Panc1 (cell line): ENCODE results near the gene CES1.

Source experiments
- POLR2AphosphoS5 ChIP-seq: IDR thresholded peaks from 2 replicates; pipeline ENCODE4 v1.6.1; 2012; ENCODE audit warnings: mild to moderate bottlenecking, low read depth, low read length, moderate library complexity
- SIN3A ChIP-seq: IDR thresholded peaks from 2 replicates; pipeline ENCODE4 v1.6.1; 2012; ENCODE audit warnings: low read depth, mild to moderate bottlenecking, low read length, moderate library complexity, borderline replicate concordance; ENCODE audit not compliant: insufficient read depth
- TCF7L2 ChIP-seq: IDR thresholded peaks from 2 replicates; pipeline ENCODE4 v1.6.1; 2011; ENCODE audit warnings: mild to moderate bottlenecking, low read depth, low read length, inconsistent platforms
- TF ChIP-seq, protein P1 (sequence below): fragments of 450-650 bp; IDR thresholded peaks from 2 replicates; pipeline ENCODE4 v1.5.1; 2017; ENCODE audit warnings: mild to moderate bottlenecking
- TF ChIP-seq, protein P2 (sequence below), 2 experiments: IDR thresholded peaks; 2 replicates each; pipeline ENCODE4 v1.6.1; 2011 to 2012; ENCODE audit warnings: low read depth in 2 of 2, control low read depth in 1 of 2, low read length in 1 of 2, mild to moderate bottlenecking in 1 of 2, moderate library complexity in 1 of 2; ENCODE audit not compliant: insufficient read depth in 1 of 2

DNA sequence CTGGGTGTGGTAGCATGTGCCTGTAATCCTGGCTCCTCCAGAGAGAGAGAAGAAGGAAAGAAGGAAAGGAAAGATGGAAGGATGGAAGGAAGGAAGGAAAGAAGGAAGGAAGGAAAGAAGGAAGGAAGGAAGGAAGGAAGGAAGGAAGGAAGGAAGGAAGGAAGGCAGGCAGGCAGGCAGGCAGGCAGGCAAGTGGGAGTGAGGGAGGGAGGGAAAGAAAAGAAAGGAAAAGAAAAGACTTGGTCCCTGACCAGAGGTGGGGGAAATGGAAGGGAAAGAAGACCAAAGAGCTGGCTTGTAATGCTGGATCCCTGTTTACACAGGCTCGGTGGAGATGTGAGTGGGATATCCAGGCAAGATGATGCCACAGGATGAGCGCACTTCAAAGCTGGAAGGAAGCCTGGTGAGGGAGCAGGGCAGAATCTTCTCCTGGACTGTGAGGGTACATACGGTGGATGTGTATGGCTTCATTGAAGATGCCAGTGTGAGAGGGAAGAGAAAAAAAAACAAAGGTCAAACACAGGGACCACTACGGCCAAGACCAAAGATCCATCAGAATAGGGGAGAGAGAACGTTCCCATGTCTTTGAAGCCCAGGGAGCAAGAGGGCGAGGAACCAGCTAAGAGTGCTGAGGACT is 2.1 kb downstream of the CES1 start:
- TF ChIP-seq POLR2AphosphoS5 = no peak
- TF ChIP-seq, protein P1, sequence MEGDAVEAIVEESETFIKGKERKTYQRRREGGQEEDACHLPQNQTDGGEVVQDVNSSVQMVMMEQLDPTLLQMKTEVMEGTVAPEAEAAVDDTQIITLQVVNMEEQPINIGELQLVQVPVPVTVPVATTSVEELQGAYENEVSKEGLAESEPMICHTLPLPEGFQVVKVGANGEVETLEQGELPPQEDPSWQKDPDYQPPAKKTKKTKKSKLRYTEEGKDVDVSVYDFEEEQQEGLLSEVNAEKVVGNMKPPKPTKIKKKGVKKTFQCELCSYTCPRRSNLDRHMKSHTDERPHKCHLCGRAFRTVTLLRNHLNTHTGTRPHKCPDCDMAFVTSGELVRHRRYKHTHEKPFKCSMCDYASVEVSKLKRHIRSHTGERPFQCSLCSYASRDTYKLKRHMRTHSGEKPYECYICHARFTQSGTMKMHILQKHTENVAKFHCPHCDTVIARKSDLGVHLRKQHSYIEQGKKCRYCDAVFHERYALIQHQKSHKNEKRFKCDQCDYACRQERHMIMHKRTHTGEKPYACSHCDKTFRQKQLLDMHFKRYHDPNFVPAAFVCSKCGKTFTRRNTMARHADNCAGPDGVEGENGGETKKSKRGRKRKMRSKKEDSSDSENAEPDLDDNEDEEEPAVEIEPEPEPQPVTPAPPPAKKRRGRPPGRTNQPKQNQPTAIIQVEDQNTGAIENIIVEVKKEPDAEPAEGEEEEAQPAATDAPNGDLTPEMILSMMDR = no peak
- TF ChIP-seq, protein P2, sequence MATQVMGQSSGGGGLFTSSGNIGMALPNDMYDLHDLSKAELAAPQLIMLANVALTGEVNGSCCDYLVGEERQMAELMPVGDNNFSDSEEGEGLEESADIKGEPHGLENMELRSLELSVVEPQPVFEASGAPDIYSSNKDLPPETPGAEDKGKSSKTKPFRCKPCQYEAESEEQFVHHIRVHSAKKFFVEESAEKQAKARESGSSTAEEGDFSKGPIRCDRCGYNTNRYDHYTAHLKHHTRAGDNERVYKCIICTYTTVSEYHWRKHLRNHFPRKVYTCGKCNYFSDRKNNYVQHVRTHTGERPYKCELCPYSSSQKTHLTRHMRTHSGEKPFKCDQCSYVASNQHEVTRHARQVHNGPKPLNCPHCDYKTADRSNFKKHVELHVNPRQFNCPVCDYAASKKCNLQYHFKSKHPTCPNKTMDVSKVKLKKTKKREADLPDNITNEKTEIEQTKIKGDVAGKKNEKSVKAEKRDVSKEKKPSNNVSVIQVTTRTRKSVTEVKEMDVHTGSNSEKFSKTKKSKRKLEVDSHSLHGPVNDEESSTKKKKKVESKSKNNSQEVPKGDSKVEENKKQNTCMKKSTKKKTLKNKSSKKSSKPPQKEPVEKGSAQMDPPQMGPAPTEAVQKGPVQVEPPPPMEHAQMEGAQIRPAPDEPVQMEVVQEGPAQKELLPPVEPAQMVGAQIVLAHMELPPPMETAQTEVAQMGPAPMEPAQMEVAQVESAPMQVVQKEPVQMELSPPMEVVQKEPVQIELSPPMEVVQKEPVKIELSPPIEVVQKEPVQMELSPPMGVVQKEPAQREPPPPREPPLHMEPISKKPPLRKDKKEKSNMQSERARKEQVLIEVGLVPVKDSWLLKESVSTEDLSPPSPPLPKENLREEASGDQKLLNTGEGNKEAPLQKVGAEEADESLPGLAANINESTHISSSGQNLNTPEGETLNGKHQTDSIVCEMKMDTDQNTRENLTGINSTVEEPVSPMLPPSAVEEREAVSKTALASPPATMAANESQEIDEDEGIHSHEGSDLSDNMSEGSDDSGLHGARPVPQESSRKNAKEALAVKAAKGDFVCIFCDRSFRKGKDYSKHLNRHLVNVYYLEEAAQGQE (IDR thresholded peaks at IDR 0.05; ENCODE audit: insufficient read depth in 1 of 2, low read depth in 2 of 2, low read length in 1 of 2) = no peak
- no peak for TF ChIP-seq TCF7L2
- TF ChIP-seq SIN3A = no peak
